Activated naive CD8-positive, alpha-beta T cell treated with anti-CD3 and anti-CD28 coated beads, Interleukin-2, amount 50 U/mL, for 16 hours (primary cell): ENCODE data around the gene OSBPL8.

Source experiments
- DNase-seq: peaks from one replicate; pipeline ENCODE4 v3.0.0-alpha.2; 2020; ENCODE audit warnings: low read depth, low spot score

Gene OSBPL8

GRCh38 chr12:76555231-76555767 is 4.3 kb downstream of the OSBPL8 start:
- no peak for DNase-seq

- DNase-seq, result no peak
Measured at GRCh38 chr12:76554405-76555230, 5.0 kb downstream of the OSBPL8 start.

- DNase-seq, result no peak
Measured at GRCh38 chr12:76552343-76552938, 7.1 kb downstream of the OSBPL8 start.

GRCh38 chr12:76551482-76551888 is 8.1 kb downstream of the OSBPL8 start:
- DNase-seq, result no peak

GRCh38 chr12:76549131-76549530 is 10.4 kb downstream of the OSBPL8 start:
- no peak for DNase-seq

GRCh38 chr12:76548222-76548837 is 11.2 kb downstream of the OSBPL8 start:
- no peak for DNase-seq

- no peak for DNase-seq
Measured at GRCh38 chr12:76547526-76547925, 12.0 kb downstream of the OSBPL8 start.

- DNase-seq, result no peak
Measured at GRCh38 chr12:76546889-76547288, 12.7 kb downstream of the OSBPL8 start.

- no peak for DNase-seq
Measured at GRCh38 chr12:76545486-76545885, 14.1 kb downstream of the OSBPL8 start.

- no peak for DNase-seq
Measured at GRCh38 chr12:76544601-76545261, 14.8 kb downstream of the OSBPL8 start.

- DNase-seq, result no peak
Measured at GRCh38 chr12:76543813-76544347, 15.7 kb downstream of the OSBPL8 start.

GRCh38 chr12:76542908-76543307 is 16.7 kb downstream of the OSBPL8 start:
- no peak for DNase-seq

GRCh38 chr12:76539727-76540126 is 19.8 kb downstream of the OSBPL8 start:
- DNase-seq, result no peak

- DNase-seq, result no peak
Measured at GRCh38 chr12:76537923-76538322, 21.6 kb downstream of the OSBPL8 start.

GRCh38 chr12:76536546-76536945 is 23.0 kb downstream of the OSBPL8 start:
- DNase-seq, result no peak

- no peak for DNase-seq
Measured at GRCh38 chr12:76535170-76535569, 24.4 kb downstream of the OSBPL8 start.

GRCh38 chr12:76533331-76533730 is 26.2 kb downstream of the OSBPL8 start:
- DNase-seq, result no peak

- no peak for DNase-seq
Measured at GRCh38 chr12:76532520-76532919, 27.1 kb downstream of the OSBPL8 start.

- DNase-seq, result no peak
Measured at GRCh38 chr12:76531056-76531455, 28.5 kb downstream of the OSBPL8 start.

GRCh38 chr12:76530516-76530915 is 29.1 kb downstream of the OSBPL8 start:
- no peak for DNase-seq

- DNase-seq, result no peak
Measured at GRCh38 chr12:76529226-76529918, 30.2 kb downstream of the OSBPL8 start.
